A549 (cell line): ENCODE data around the gene CASP3. TPM values are rescaled to one million over a fixed set of nuclear protein-coding genes. Genes with fewer than 3 reads are reported as not detected.

Source experiments
- ATAC-seq, 2 experiments: fragments of 200-7000 bp in 1 of 2; fragments of >200 bp in 1 of 2; cut with Nextera tagmentation in 1 of 2; cut with Tn5 transposase in 1 of 2; 3 replicates each; pipeline versions ENCODE4 v1.8.0 to v1.9.1; 2018 to 2020; ENCODE audit warnings: mild to moderate bottlenecking in 1 of 2, moderate library complexity in 1 of 2
- CTCF ChIA-PET: fragments of 300-600 bp; sonication (Branson Sonifier 250); formaldehyde crosslinking; extraction: SDS; loops from one replicate; lab custom pipeline; 2021; ENCODE audit warnings: antibody characterized with exemption, inconsistent platforms; lab: Yijun Ruan, JAX
- POLR2A ChIA-PET: fragments of 350-600 bp; formaldehyde crosslinking; extraction: SDS; loops from one replicate; lab custom pipeline; 2021; ENCODE audit warnings: antibody characterized with exemption, inconsistent platforms; lab: Yijun Ruan, JAX
- DNase-seq, 2 experiments: peaks; one replicate each; pipeline versions ENCODE4 v3.0.0 to v3.0.0-alpha.2; 2011 to 2016; ENCODE audit warnings: low read depth in 1 of 2, low spot score in 1 of 2
- FAIRE-seq: peaks from 2 replicates; lab custom pipeline; 2011; peaks lifted over from hg19 to GRCh38; lab: Jason Lieb, UNC
- H3K27ac ChIP-seq, 2 experiments: fragments of >200 bp; sonication (Bioruptor Twin); formaldehyde crosslinking; 3 replicates each; pipeline ENCODE4 v1.5.1; 2016 to 2017
- H3K4me1 ChIP-seq: fragments of >200 bp; sonication (Bioruptor Twin); formaldehyde crosslinking; 3 replicates; pipeline ENCODE4 v1.6.1; 2016
- H3K4me2 ChIP-seq: fragments of >200 bp; sonication (Bioruptor Twin); formaldehyde crosslinking; 3 replicates; pipeline ENCODE4 v1.6.1; 2016
- H3K4me3 ChIP-seq: fragments of >200 bp; sonication (Bioruptor Twin); formaldehyde crosslinking; 3 replicates; pipeline ENCODE4 v1.5.1; 2016
- H3K9me3 ChIP-seq: fragments of >200 bp; sonication (Bioruptor Twin); formaldehyde crosslinking; 3 replicates; pipeline ENCODE4 v1.6.1; 2016
- ATOH8 ChIP-seq: fragments of 250-450 bp; sonication (Bioruptor Pico); IDR thresholded peaks from 2 replicates; pipeline ENCODE4 v1.5.0; 2020; ENCODE audit warnings: low read depth, mild to moderate bottlenecking, moderate library complexity
- BHLHE40 ChIP-seq: IDR thresholded peaks from 2 replicates; pipeline ENCODE4 v1.6.1; 2012; ENCODE audit warnings: low read depth, low read length, inconsistent platforms
- CEBPB ChIP-seq, 2 experiments: fragments of >200 bp in 1 of 2; sonication (Bioruptor Twin) in 1 of 2; formaldehyde crosslinking in 1 of 2; IDR thresholded peaks; 2 replicates each; pipeline ENCODE4 v1.6.1; 2012 to 2016
- CHD4 ChIP-seq: fragments of 200-600 bp; sonication (generic); IDR thresholded peaks from 2 replicates; pipeline ENCODE4 v1.6.1; 2016; ENCODE audit warnings: antibody characterized with exemption, mild to moderate bottlenecking, borderline replicate concordance
- E2F6 ChIP-seq: IDR thresholded peaks from 2 replicates; pipeline ENCODE4 v1.6.1; 2012; ENCODE audit warnings: low read depth, borderline replicate concordance
- EHF ChIP-seq: fragments of 250-450 bp; sonication (Bioruptor Pico); IDR thresholded peaks from 2 replicates; pipeline ENCODE4 v1.5.0; 2020; ENCODE audit warnings: mild to moderate bottlenecking
- ESRRA ChIP-seq: fragments of 150-350 bp; IDR thresholded peaks from 2 replicates; pipeline ENCODE4 v1.6.1; 2014; ENCODE audit warnings: mild to moderate bottlenecking, low read length, borderline replicate concordance
- FOSB ChIP-seq: fragments of 250-450 bp; sonication (Bioruptor Pico); IDR thresholded peaks from 2 replicates; pipeline ENCODE4 v1.5.0; 2020; ENCODE audit warnings: mild to moderate bottlenecking, moderate library complexity
- FOSL2 ChIP-seq, 2 experiments: fragments of 450-650 bp in 1 of 2; fragments of >200 bp in 1 of 2; sonication (Bioruptor Twin) in 1 of 2; formaldehyde crosslinking; IDR thresholded peaks; 2 replicates each; pipeline versions ENCODE4 v1.5.0 to v1.6.1; 2016 to 2020; ENCODE audit warnings: mild to moderate bottlenecking in 1 of 2, moderate library complexity in 1 of 2
- GATA3 ChIP-seq: IDR thresholded peaks from 2 replicates; pipeline ENCODE4 v1.6.1; 2012; ENCODE audit warnings: borderline replicate concordance
- HES2 ChIP-seq: fragments of >200 bp; sonication (Bioruptor Twin); formaldehyde crosslinking; IDR thresholded peaks from 2 replicates; pipeline ENCODE4 v1.6.1; 2016
- HOXB13 ChIP-seq: fragments of 250-450 bp; sonication (Bioruptor Pico); IDR thresholded peaks from 2 replicates; pipeline ENCODE4 v1.5.0; 2020; ENCODE audit warnings: low read depth, mild to moderate bottlenecking, moderate library complexity
- MAFK ChIP-seq: fragments of 450-650 bp; IDR thresholded peaks from 2 replicates; pipeline ENCODE4 v1.6.1; 2014; ENCODE audit not compliant: partially characterized antibody
- MAX ChIP-seq: IDR thresholded peaks from 2 replicates; pipeline ENCODE4 v1.6.1; 2012
- POLR2AphosphoS2 ChIP-seq: conservative IDR thresholded peaks from 2 replicates; pipeline ENCODE4 v1.6.1; 2012; ENCODE audit warnings: low read length, improper control_type of control experiment, inconsistent platforms
- RAD21 ChIP-seq, 2 experiments: fragments of >200 bp in 1 of 2; sonication (Bioruptor Twin) in 1 of 2; formaldehyde crosslinking in 1 of 2; IDR thresholded peaks in 1 of 2; conservative IDR thresholded peaks in 1 of 2; 2 replicates in 1 of 2; 3 replicates in 1 of 2; pipeline ENCODE4 v1.6.1; 2012 to 2018; ENCODE audit warnings: inconsistent platforms in 1 of 2
- RCOR1 ChIP-seq: fragments of 150-350 bp; IDR thresholded peaks from 2 replicates; pipeline ENCODE4 v1.6.1; 2014; ENCODE audit warnings: antibody characterized with exemption, low read length, low read depth
- REST ChIP-seq: fragments of 200-600 bp; sonication (generic); IDR thresholded peaks from 2 replicates; pipeline ENCODE4 v1.6.1; 2016; ENCODE audit warnings: antibody characterized with exemption, mild to moderate bottlenecking, moderate library complexity
- RFX5 ChIP-seq: fragments of 450-650 bp; IDR thresholded peaks from 2 replicates; pipeline ENCODE4 v1.7.1; 2014; ENCODE audit warnings: antibody characterized with exemption, mild to moderate bottlenecking, moderate library complexity
- SMC3 ChIP-seq: fragments of >200 bp; sonication (Bioruptor Twin); formaldehyde crosslinking; IDR thresholded peaks from 3 replicates; pipeline ENCODE4 v1.6.1; 2018; ENCODE audit warnings: inconsistent platforms
- SREBF2 ChIP-seq: fragments of 450-650 bp; IDR thresholded peaks from 2 replicates; pipeline ENCODE4 v1.6.1; 2014; ENCODE audit warnings: mild to moderate bottlenecking, moderate library complexity
- USF2 ChIP-seq: fragments of 450-650 bp; IDR thresholded peaks from 2 replicates; pipeline ENCODE4 v1.6.1; 2014; ENCODE audit warnings: antibody characterized with exemption
- ZFP36 ChIP-seq: fragments of 450-650 bp; IDR thresholded peaks from 2 replicates; pipeline ENCODE4 v1.6.1; 2014; ENCODE audit warnings: borderline replicate concordance; ENCODE audit not compliant: partially characterized antibody
- ZNF302 ChIP-seq: fragments of 250-450 bp; sonication (Bioruptor Pico); IDR thresholded peaks from 2 replicates; pipeline ENCODE4 v1.9.0; 2021; ENCODE audit warnings: inconsistent platforms, mild to moderate bottlenecking, moderate library complexity
- WGBS: methylation state at CpG from one replicate; pipeline ENCODE4 v1.1.6; 2017; ENCODE audit errors: missing lambda C conversion rate; 5-methylcytosine and 5-hydroxymethylcytosine counted together
- polyA plus RNA-seq, 4 experiments: library from polyadenylated mRNA; depleted of rRNA in 3 of 4; stranded (reverse); fragments of >200 nt; fragmentation: RNase III in 1 of 4; extraction: RNeasy Plus Mini Kit Qiagen cat#74134 plus additional on column Dnase treatment in 1 of 4; gene quantifications; 2 replicates in 3 of 4; 3 replicates in 1 of 4; pipeline ENCODE4 v1.2.3, GENCODE V29; 2011 to 2017

Gene CASP3
- polyA plus RNA-seq, 2 of the 4 experiments (the other 2 are of a cell fraction) = 17.4 to 25.4 TPM

- Histone ChIP-seq H3K4me2 (no peak overlapping the region), H3K27ac (no peak overlapping the region), H3K9me3 (no peaks in the 10 kb centered on the region), H3K4me1 (no peaks in the 10 kb centered on the region), H3K4me3 (no peak overlapping the region)
- FAIRE-seq (no peak), ATAC-seq (no peak)
- ChIA-PET POLR2A (no interaction called here), CTCF (no interaction called here)
- 52% methylated on average over 3 of the region's 3 CpGs for WGBS
- TF ChIP-seq BHLHE40 = no peak
- TF ChIP-seq E2F6 = no peak
- no peak for TF ChIP-seq ATOH8
- no peak for TF ChIP-seq MAX
- no peak for TF ChIP-seq RCOR1
- no peak for TF ChIP-seq GATA3
- no peak for TF ChIP-seq CEBPB (IDR thresholded peaks at IDR 0.05)
- TF ChIP-seq, all 56 proteins: peak for 0
- no peak for DNase-seq
These were observed 61.5 kb downstream of the CASP3 start for GRCh38 chr4:184587701-184588100.

GRCh38 chr4:184587221-184587620 is 62.0 kb downstream of the CASP3 start:
- Histone ChIP-seq H3K4me1 (no peaks in the 10 kb centered on the region), H3K4me3 (no peak overlapping the region), H3K27ac (no peak overlapping the region), H3K4me2 (no peak overlapping the region), H3K9me3 (no peaks in the 10 kb centered on the region)
- WGBS = 54% methylated on average over 5 of the region's 5 CpGs
- TF ChIP-seq SREBF2 = no peak
- TF ChIP-seq RFX5 = no peak
- TF ChIP-seq MAFK = no peak
- TF ChIP-seq RAD21 (conservative IDR thresholded peaks at IDR 0.05 in 1 of 2, IDR thresholded peaks at IDR 0.05 in 1 of 2) = no peak
- TF ChIP-seq POLR2AphosphoS2 = no peak
- no peak for TF ChIP-seq FOSL2 (IDR thresholded peaks at IDR 0.05)
- TF ChIP-seq FOSL2 (CRISPR knock-in tag; IDR thresholded peaks at IDR 0.05) = no peak
- no peak for TF ChIP-seq SMC3
- TF ChIP-seq ZFP36 = no peak
- no peak for TF ChIP-seq REST
- no peak for TF ChIP-seq FOSB
- TF ChIP-seq ESRRA = no peak
- no peak for TF ChIP-seq CHD4
- no peak for TF ChIP-seq HOXB13 (CRISPR knock-in tag)
- no peak for TF ChIP-seq GATA3
- no peak for TF ChIP-seq CEBPB (IDR thresholded peaks at IDR 0.05)
- TF ChIP-seq E2F6 = no peak
- no peak for TF ChIP-seq USF2
- no peak for TF ChIP-seq EHF (CRISPR knock-in tag)
- TF ChIP-seq HES2 = no peak
- TF ChIP-seq ZNF302 (CRISPR knock-in tag) = no peak
- no peak for FAIRE-seq
- ChIA-PET POLR2A (no interaction called here), CTCF (interaction anchor here (0.7 kb wide), 1 partner anchor 369 kb away, joined by 3 read pairs; no protein-coding TSS in a partner anchor)
- ATAC-seq = no peak
- DNase-seq = no peak
